ENCODE measurements around the gene PRXL2B.

Gene PRXL2B

DNA sequence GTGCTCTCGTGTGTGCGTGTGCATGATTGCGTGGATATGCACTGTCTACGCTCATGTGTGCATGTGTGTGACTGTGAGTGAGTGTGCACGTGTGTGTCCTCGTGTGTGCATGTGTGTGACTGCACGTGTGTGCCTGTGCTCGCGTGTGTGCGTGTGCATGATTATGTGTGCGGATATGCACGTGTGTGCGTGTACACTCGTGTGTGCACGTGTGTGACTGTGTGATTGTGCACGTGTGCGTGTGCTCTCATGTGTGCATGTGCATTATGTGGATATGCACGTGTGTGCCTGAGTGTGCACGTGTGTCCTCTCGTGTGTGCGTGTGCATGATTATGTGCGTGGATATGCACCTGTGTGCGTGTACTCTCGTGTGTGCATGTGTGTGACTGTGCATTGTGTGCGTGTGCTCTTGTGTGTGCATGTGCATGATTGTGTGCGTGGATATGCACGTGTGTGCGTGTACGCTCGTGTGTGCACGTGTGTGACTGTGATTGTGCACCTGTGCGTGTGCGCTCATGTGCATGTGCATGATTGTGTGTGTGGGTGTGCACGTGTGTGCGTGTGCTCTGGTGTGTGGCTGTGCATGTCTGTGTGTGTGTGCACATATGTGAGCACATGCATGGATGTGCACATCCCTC, 44.0 kb downstream of the PRXL2B start:
- Histone ChIP-seq H2BK5ac (ENCODE audit: low read depth, low read length, poor library complexity, severe bottlenecking) (no peak overlapping the region), H3K18ac (ENCODE audit: low read depth in 1 of 2, low read length in 2 of 2) (no peak overlapping the region), H3K23ac (ENCODE audit: low read length in 2 of 2) (no peak overlapping the region), H2BK15ac (ENCODE audit: low read depth, poor library complexity, severe bottlenecking) (no peak overlapping the region), H2AFZ (ENCODE audit: low read depth, low read length) (no peak overlapping the region), H3K36me3 (ENCODE audit: control insufficient read depth in 1 of 2, insufficient read depth in 2 of 2, low read depth in 1 of 2, low read length in 2 of 2) (no peaks in the 10 kb centered on the region), H4K8ac (ENCODE audit: low read length) (no peak overlapping the region), H3K27me3 (ENCODE audit: control insufficient read depth in 1 of 2, insufficient read depth in 1 of 2, low read length in 2 of 2) (peaks cover 48 to 62% of the 10 kb centered on the region in 2 experiments), H4K91ac (ENCODE audit: low read length) (peak overlapping the region; percentile 18), H3K4ac (ENCODE audit: low read depth in 1 of 2, low read length in 2 of 2) (no peak overlapping the region), H3K4me1 (ENCODE audit: control insufficient read depth, insufficient read depth, low read depth, low read length) (no peaks in the 10 kb centered on the region), H3K9me3 (ENCODE audit: control insufficient read depth, low read length) (no peaks in the 10 kb centered on the region), H3K4me2 (ENCODE audit: low read length, poor library complexity, severe bottlenecking) (no peak overlapping the region), H3K14ac (ENCODE audit: low read length in 2 of 2) (no peak overlapping the region), H2BK12ac (ENCODE audit: low read length in 2 of 2) (no peak overlapping the region), H3K27ac (ENCODE audit: low read length, poor library complexity, severe bottlenecking) (no peak overlapping the region), H3K79me1 (replicated peaks; ENCODE audit: low read length, poor library complexity, severe bottlenecking) (no peaks in the 10 kb centered on the region), H2BK120ac (ENCODE audit: low read depth, low read length) (no peak overlapping the region), H3K4me3 (ENCODE audit: insufficient read depth in 1 of 2, low read depth in 1 of 2, low read length in 2 of 2) (no peak overlapping the region), H2AK5ac (ENCODE audit: low read length, severe bottlenecking) (no peak overlapping the region), H3K9ac (ENCODE audit: low read length) (no peak overlapping the region)
- WGBS = 93% methylated on average over 35 of the region's 35 CpGs
- no peak for DNase-seq

DNA sequence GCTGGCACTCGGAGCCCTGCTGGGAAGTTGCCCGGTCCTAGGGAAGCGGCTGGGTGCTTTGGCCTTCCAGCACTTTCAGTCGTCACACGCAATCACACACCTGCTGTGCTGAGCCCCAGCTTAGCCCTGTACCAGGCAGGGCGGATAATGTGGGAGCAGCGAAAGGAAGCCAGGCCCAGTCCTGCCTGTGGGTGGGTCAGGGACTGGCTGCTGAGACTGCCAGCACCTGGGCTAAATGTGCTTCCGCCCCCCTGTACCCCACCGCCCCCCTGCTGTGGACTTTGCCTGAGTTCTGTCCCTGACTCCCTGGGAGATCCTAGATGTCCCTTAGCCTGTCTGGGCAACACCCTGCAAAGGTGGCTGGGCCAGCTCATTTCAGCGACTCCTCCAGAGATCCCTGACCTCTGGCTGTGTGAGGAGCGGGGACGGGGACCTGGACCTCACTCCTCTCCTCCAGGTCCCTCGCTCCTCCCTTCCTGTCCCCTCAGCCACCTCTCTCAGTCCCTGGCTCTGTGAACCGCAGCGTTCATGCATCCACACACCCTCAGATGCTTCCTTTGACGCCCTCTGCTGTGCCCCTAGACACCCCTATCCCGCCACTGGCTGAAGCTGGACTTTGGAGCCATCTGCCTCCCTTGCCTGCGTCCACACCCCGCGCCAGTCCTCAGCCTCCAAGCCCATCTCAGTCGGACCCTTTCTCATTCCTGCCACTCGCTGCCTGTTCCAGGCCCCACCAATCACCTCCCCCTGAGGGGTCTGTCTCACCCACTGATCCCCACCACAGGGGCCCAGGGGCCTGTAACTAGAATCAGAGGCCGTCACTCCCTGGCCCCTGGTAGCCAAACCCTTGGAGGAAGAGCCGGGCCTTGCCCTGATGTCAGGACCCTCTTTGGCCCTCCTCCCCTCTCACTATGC, 44.8 kb downstream of the PRXL2B start:
- no peak overlapping the region for H4K91ac ChIP-seq (ENCODE audit: low read length)
- H3K27ac ChIP-seq (ENCODE audit: low read length, poor library complexity, severe bottlenecking) = no peak overlapping the region
- no peaks in the 10 kb centered on the region for H3K36me3 ChIP-seq (ENCODE audit: control insufficient read depth in 1 of 2, insufficient read depth in 2 of 2, low read depth in 1 of 2, low read length in 2 of 2)
- no peak overlapping the region for H3K18ac ChIP-seq (ENCODE audit: low read depth in 1 of 2, low read length in 2 of 2)
- H2BK15ac ChIP-seq (ENCODE audit: low read depth, poor library complexity, severe bottlenecking) = no peak overlapping the region
- H3K23ac ChIP-seq (ENCODE audit: low read length in 2 of 2) = no peak overlapping the region
- no peak overlapping the region for H2BK5ac ChIP-seq (ENCODE audit: low read depth, low read length, poor library complexity, severe bottlenecking)
- no peaks in the 10 kb centered on the region for H3K79me1 ChIP-seq (replicated peaks; ENCODE audit: low read length, poor library complexity, severe bottlenecking)
- H2AFZ ChIP-seq (ENCODE audit: low read depth, low read length) = no peak overlapping the region
- no peak overlapping the region for H3K4ac ChIP-seq (ENCODE audit: low read depth in 1 of 2, low read length in 2 of 2)
- no peak overlapping the region for H3K4me2 ChIP-seq (ENCODE audit: low read length, poor library complexity, severe bottlenecking)
- H2BK120ac ChIP-seq (ENCODE audit: low read depth, low read length) = no peak overlapping the region
- no peak overlapping the region for H3K4me3 ChIP-seq (ENCODE audit: insufficient read depth in 1 of 2, low read depth in 1 of 2, low read length in 2 of 2)
- H3K9ac ChIP-seq (ENCODE audit: low read length) = no peak overlapping the region
- no peak overlapping the region for H2BK12ac ChIP-seq (ENCODE audit: low read length in 2 of 2)
- no peak overlapping the region for H4K8ac ChIP-seq (ENCODE audit: low read length)
- H3K27me3 ChIP-seq (ENCODE audit: control insufficient read depth in 1 of 2, insufficient read depth in 1 of 2, low read length in 2 of 2) = peaks cover 42 to 57% of the 10 kb centered on the region in 2 experiments
- H3K14ac ChIP-seq (ENCODE audit: low read length in 2 of 2) = no peak overlapping the region
- no peak for DNase-seq
- no peaks in the 10 kb centered on the region for H3K9me3 ChIP-seq (ENCODE audit: control insufficient read depth, low read length)
- no peak overlapping the region for H2AK5ac ChIP-seq (ENCODE audit: low read length, severe bottlenecking)
- H3K4me1 ChIP-seq (ENCODE audit: control insufficient read depth, insufficient read depth, low read depth, low read length) = no peaks in the 10 kb centered on the region
- 90% methylated on average over 24 of the region's 24 CpGs for WGBS

DNA sequence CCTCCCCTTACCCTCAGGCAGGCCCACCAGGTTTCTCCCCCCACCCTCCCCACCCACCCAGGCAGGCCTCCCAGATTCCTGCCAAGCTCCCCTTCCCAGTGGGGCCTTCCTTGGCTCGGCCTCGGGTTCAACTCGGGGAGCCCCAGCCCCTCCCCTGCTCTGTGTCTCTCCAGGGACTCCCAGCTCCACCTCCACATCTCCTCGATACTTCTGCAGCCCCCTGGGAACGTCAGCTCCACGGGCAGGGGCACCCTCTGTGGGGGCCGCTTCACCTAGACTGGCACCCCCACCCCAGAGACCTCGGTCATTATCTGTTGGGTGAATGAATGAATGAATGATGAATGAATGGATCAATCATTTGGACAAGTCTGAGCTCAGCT, 45.5 kb downstream of the PRXL2B start:
- Histone ChIP-seq H3K36me3 (ENCODE audit: control insufficient read depth in 1 of 2, insufficient read depth in 2 of 2, low read depth in 1 of 2, low read length in 2 of 2) (no peaks in the 10 kb centered on the region), H3K14ac (ENCODE audit: low read length in 2 of 2) (no peak overlapping the region), H3K79me1 (replicated peaks; ENCODE audit: low read length, poor library complexity, severe bottlenecking) (no peaks in the 10 kb centered on the region), H2BK15ac (ENCODE audit: low read depth, poor library complexity, severe bottlenecking) (no peak overlapping the region), H4K91ac (ENCODE audit: low read length) (no peak overlapping the region), H3K4me2 (ENCODE audit: low read length, poor library complexity, severe bottlenecking) (no peak overlapping the region), H3K9me3 (ENCODE audit: control insufficient read depth, low read length) (peaks cover 6% of the 10 kb centered on the region), H4K8ac (ENCODE audit: low read length) (no peak overlapping the region), H2AK5ac (ENCODE audit: low read length, severe bottlenecking) (no peak overlapping the region), H3K4me1 (ENCODE audit: control insufficient read depth, insufficient read depth, low read depth, low read length) (no peaks in the 10 kb centered on the region), H2BK120ac (ENCODE audit: low read depth, low read length) (no peak overlapping the region), H3K18ac (ENCODE audit: low read depth in 1 of 2, low read length in 2 of 2) (no peak overlapping the region), H3K27me3 (ENCODE audit: control insufficient read depth in 1 of 2, insufficient read depth in 1 of 2, low read length in 2 of 2) (peaks cover 47 to 58% of the 10 kb centered on the region in 2 experiments), H3K27ac (ENCODE audit: low read length, poor library complexity, severe bottlenecking) (no peak overlapping the region), H2BK12ac (ENCODE audit: low read length in 2 of 2) (no peak overlapping the region), H3K4ac (ENCODE audit: low read depth in 1 of 2, low read length in 2 of 2) (no peak overlapping the region), H2BK5ac (ENCODE audit: low read depth, low read length, poor library complexity, severe bottlenecking) (no peak overlapping the region), H2AFZ (ENCODE audit: low read depth, low read length) (no peak overlapping the region), H3K23ac (ENCODE audit: low read length in 2 of 2) (no peak overlapping the region), H3K4me3 (ENCODE audit: insufficient read depth in 1 of 2, low read depth in 1 of 2, low read length in 2 of 2) (no peak overlapping the region), H3K9ac (ENCODE audit: low read length) (no peak overlapping the region)
- DNase-seq = no peak
- WGBS = 65% methylated on average over 8 of the region's 8 CpGs

DNA sequence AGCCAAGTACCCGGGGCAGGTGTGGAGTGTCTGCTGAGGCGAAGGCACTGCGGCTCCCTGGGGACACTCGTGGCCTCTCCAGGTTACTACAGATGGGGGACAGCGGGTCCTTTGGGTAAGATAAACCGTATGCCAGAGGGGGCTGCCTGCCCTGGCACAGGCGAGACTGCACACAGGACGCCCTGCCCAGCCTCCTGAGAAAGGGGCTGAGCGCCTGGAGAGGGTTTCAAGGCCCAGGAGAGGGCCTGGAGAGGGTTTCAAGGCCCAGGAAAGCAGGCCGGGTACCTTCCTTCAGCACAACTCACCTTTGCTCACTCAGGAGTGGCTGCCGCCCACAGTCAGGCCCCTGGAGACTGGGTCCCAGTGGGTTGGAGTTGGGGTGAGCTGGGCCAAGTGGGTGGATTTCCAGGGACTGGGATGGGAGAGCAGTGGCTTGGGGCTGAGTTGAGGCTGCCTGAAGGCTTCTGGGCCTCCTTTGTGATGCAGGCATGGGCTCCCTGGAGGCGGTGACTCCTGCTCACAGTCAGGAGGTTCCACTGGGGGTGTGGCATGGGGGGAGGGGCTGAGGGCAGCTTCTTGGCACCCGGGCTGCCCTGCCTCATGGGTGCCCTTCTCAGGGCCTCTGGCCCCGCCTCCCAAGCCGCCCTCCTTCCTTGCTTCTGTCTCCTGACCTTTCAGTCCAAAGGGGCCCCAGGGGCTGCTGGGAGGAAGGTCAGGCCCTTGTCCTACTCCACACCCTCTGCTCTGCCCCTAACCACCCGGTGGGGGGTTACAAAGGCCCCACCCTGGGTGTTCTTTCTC, 46.2 kb downstream of the PRXL2B start, which contains the start of gene MMEL1:
Gene MMEL1, minus strand, starts transcription at position 456 of the 801 bp plus-strand sequence. CDS start 3,532 bp downstream, outside the sequence.
- Histone ChIP-seq H3K27ac (ENCODE audit: low read length, poor library complexity, severe bottlenecking) (no peak within 1 kb of the TSS), H3K4me2 (ENCODE audit: low read length, poor library complexity, severe bottlenecking) (no peak within 1 kb of the TSS), H3K27me3 (ENCODE audit: control insufficient read depth in 1 of 2, insufficient read depth in 1 of 2, low read length in 2 of 2) (peaks cover 46 to 58% of the 10 kb centered on the region in 2 experiments)

More for the DNA sequence above, 46.2 kb downstream of the PRXL2B start, which contains the start of gene MMEL1:
- peaks cover 6% of the 10 kb centered on the region for H3K9me3 ChIP-seq (ENCODE audit: control insufficient read depth, low read length)
- H3K4me3 ChIP-seq (ENCODE audit: insufficient read depth in 1 of 2, low read depth in 1 of 2, low read length in 2 of 2) = no peak within 1 kb of the TSS
- H3K36me3 ChIP-seq (ENCODE audit: control insufficient read depth in 1 of 2, insufficient read depth in 2 of 2, low read depth in 1 of 2, low read length in 2 of 2) = no peaks in the 10 kb centered on the region
- H3K18ac ChIP-seq (ENCODE audit: low read depth in 1 of 2, low read length in 2 of 2) = no peak within 1 kb of the TSS
- no peak within 1 kb of the TSS for H2BK120ac ChIP-seq (ENCODE audit: low read depth, low read length)
- H2BK15ac ChIP-seq (ENCODE audit: low read depth, poor library complexity, severe bottlenecking) = no peak within 1 kb of the TSS
- H3K4me1 ChIP-seq (ENCODE audit: control insufficient read depth, insufficient read depth, low read depth, low read length) = no peaks in the 10 kb centered on the region
- no peak within 1 kb of the TSS for H3K9ac ChIP-seq (ENCODE audit: low read length)
- no peak within 1 kb of the TSS for H2AFZ ChIP-seq (ENCODE audit: low read depth, low read length)
- no peak for DNase-seq
- no peak within 1 kb of the TSS for H4K8ac ChIP-seq (ENCODE audit: low read length)
- H4K91ac ChIP-seq (ENCODE audit: low read length) = no peak within 1 kb of the TSS
- no peak within 1 kb of the TSS for H3K14ac ChIP-seq (ENCODE audit: low read length in 2 of 2)
- no peak within 1 kb of the TSS for H2AK5ac ChIP-seq (ENCODE audit: low read length, severe bottlenecking)
- H3K23ac ChIP-seq (ENCODE audit: low read length in 2 of 2) = no peak within 1 kb of the TSS
- no peak within 1 kb of the TSS for H2BK5ac ChIP-seq (ENCODE audit: low read depth, low read length, poor library complexity, severe bottlenecking)
- 69% methylated on average over 13 of the region's 16 CpGs for WGBS
- no peak within 1 kb of the TSS for H3K4ac ChIP-seq (ENCODE audit: low read depth in 1 of 2, low read length in 2 of 2)
- H3K79me1 ChIP-seq (replicated peaks; ENCODE audit: low read length, poor library complexity, severe bottlenecking) = no peaks in the 10 kb centered on the region
- no peak within 1 kb of the TSS for H2BK12ac ChIP-seq (ENCODE audit: low read length in 2 of 2)

All from mesenchymal stem cell (in vitro differentiated cells and primary cell).